Measurements from ENCODE around the gene BCL2.

Gene BCL2

DNA sequence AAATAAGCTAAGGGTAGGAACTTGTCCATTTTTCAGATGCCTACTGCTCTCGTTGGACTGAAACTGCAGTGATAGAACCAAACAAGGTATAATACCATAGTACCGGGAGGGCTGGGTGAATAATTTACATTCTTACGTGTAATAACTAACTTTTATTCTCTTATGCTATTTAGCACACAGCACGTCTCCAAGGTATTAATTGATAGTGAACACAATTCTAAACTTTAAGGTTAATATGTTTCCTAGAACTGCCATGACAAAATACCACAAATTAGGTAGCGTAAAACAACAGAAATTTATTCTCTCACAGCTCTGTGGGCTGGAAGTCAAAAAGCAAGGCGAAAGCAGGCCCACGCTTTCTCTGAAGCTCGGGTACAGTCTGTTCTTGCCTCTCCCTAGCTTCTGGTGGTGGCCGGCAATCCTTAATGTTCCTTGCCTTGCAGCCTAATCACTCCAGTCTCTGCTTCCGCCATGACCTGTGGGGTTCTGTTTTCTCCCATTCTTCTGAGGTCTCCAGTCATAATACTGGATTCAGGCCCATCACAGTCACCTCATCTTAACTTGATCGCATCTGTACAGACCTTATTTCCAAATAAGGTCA is 5.6 kb upstream of the BCL2 start:
- no peak for DNase-seq

DNA sequence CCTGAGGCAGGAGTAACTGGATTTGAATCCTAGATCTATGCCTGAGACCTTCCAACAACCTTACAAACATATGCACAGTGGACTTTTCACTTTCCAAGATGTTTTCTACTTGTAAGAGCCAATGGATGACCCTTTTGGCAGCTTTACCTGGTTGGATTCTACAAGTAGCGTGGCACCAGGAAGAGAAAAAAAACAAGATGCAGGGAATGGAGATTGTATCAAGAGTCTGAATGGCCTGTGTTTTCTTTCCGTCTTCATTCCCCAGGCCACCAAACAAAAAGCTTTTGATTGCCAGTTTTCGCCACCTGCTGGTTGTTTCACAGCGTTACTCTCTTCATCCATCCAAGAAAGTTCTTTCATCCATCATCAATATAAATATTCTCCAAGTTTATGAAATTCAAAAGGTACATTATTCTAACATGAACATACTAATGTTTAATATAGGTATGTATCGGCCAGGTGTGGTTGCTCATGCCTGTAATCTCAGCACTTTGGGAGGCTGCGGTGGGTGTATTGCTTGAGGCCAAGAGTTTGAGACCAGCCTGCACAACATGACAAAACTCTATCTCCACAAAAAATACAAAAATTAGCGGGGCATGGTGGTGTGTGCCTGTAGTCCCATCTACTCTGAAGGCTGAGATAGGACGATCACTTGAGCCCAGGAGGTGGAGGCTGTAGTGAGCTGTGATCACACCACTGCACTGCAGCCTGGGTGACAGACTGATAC is 3.5 kb upstream of the BCL2 start:
- DNase-seq, result peak; percentile 55

DNA sequence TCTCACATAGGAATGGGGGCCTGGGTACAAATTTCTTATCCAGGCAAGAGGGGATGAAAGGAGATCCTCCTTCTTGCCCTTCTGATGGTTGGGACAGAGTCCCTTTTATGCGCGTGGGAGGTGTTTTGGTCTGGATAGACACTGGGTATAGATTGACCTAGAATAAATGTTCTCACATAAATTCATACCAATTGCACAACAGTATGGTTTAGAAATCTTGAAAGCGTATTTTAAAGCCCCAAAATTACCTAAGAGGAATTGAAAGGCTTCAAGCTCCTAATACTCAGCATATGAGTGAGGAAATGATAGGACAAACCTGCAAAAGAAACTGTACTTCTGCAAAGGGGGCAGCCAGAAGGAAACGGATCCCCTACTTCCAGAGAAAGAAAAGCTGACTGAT is 2.6 kb upstream of the BCL2 start:
- no peak for DNase-seq

DNA sequence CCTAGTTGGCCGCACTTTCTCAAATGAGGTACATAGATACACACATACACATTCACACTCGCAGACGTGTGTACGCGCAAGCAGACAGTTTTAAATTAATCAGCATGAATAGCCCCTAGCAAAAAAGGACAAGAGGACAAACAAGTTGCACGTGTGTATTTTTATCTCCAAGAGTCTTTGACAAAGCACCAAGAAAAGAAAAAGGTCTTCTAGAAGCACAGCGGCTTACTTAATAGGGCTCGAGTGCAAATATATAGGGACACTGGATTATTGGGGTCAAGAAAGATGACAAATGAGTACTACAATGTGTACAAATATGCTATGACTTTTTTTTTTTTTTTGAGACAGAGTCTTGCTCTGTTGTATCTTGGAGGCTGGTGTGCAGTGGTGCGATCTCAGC is 1.7 kb upstream of the BCL2 start:
- no peak for DNase-seq

DNA sequence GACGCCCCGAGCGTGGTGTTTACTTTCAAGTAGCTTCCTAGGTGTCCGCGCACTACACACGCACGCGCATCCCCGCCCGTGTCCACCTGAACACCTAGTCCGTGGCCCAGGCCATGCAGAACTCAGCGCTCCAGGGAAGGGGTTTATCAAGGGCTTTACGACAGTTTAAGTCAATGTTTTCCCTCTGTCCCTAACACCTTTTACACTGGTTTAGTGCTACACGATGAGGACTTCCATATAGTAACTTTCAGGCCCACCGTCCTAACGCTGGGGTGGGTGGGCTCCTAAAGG is 1.4 kb upstream of the BCL2 start:
- DNase-seq, result no peak

DNA sequence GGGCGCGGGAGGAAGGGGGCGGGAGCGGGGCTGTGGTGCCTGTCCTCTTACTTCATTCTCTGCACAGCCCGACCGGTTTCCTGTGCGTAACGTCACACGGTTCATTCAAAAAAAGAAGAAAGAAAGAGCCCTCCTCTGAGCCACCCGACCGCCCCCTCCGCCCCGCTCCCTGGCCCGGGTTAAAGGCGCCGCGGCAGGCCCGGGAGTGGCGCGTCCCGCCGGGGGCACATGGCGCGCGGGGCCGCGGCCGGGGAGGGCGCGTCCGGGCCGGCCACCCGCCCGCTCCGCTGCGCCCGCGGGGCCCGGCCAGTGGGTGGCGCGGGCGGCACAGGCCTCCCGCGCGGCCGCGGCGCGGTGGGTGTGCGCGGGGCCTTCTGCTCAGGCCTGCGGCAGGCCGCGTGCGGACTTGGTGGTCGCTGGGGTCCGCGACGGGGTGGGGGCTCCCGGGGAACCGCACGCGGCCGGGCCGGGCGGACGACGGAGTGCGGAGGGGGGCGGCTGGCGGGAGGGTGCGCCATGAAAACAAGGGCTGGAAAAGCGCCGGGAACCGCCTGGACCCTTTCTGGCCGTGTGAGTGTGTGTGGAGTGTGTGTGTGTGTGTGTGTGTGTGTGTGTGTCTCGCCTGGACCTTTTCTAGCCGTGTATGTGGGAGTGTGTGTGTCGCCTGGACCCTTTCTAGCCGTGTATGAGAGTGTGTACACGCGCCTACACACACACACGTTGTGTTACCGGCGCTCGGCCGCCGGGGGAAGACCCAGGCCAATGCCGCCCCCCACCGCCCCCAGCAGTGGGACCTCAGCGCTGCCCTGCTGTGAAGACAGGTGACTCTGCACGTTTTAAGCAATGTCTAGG is 780 bp upstream of the BCL2 start:
- peak; percentile 83 for DNase-seq

DNA sequence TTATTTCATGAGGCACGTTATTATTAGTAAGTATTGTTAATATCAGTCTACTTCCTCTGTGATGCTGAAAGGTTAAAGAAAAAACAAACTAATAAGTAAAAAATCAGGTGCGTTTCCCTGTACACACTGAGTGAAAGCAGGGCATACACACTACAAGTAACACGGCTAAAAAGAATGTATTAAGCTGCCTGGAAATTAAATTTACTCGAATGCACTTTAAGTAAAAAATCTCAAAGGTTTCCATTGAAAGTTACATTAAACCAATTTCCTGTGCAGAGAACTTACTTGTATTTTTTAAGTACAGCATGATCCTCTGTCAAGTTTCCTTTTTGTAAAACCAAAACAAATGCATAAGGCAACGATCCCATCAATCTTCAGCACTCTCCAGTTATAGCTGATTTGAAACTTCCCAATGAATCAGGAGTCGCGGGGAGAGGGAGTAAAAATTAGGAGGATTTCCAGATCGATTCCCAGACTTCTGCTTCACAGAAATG is 633 bp downstream of the BCL2 start:
- DNase-seq, result no peak

DNA sequence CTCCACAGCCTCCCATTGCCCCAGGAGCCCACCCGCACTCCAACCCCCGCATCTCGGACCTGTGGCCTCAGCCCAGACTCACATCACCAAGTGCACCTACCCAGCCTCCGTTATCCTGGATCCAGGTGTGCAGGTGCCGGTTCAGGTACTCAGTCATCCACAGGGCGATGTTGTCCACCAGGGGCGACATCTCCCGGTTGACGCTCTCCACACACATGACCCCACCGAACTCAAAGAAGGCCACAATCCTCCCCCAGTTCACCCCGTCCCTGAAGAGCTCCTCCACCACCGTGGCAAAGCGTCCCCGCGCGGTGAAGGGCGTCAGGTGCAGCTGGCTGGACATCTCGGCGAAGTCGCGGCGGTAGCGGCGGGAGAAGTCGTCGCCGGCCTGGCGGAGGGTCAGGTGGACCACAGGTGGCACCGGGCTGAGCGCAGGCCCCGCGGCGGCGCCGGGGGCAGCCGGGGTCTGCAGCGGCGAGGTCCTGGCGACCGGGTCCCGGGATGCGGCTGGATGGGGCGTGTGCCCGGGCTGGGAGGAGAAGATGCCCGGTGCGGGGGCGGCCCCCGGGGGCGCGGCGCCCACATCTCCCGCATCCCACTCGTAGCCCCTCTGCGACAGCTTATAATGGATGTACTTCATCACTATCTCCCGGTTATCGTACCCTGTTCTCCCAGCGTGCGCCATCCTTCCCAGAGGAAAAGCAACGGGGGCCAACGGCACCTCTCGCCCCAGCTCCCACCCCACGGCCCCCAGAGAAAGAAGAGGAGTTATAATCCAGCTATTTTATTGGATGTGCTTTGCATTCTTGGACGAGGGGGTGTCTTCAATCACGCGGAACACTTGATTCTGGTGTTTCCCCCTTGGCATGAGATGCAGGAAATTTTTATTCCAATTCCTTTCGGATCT is 1.3 kb downstream of the BCL2 start:
- peak; percentile 76 for DNase-seq

DNA sequence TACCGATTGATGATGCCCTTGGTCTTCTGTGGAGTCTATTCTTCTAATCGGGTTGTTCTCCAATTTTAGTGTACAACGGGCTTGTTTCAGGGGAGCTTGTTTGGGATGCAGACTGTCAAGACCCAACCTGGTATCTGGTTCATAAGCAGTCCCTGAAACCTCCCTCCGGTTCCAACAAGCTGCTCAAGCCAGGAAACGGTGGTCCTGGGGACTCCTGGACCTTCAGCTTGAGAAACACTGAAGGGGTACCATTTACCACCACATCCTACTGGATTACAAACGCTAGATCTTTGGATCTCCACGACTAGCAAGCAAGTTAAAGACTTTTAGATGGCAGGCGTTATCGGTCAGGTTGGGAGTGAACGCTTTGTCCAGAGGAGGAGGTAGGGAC is 2.0 kb downstream of the BCL2 start:
- DNase-seq, result no peak

DNA sequence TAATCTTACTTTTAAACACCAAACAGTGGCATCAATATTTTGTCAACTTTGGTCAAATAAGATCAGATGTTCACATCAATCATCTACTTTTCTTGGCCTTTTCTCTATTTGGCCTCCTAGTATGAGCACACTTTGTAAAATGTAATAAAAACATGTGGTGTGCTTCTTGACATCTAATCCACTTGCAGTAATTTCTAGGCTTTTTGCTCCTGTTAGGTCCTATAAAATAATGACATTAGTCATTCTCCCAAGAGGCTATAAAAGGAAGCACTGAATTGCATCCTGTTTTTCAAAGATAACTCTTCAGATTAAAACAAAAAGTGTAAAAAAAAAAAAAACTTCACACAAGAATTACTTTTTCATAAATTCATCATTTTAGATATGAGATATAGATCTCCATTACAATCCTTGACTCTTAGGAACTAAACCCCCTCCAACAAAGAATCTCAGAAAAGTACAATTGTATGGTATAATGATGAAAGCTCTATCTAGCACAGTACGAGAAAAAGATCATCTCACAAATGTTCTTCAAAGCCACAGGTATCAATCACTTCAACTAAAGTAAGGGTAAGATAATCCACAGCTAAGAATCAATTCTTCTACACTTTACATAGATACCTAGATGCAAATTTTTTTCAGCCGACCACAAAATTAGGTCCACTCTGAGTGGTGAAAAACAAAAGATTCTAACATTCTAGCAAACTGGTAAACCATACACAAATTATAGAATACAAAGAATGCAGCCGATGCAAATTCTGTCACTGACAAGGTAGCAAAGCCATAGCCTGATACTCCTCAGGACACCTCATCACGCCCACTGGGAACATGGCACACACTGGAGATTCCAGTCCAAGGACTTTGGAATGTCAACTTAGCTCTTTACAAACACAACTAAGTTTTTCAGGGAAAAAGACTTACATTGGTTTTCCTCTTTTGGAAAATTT is 2.7 kb downstream of the BCL2 start:
- no peak for DNase-seq

DNA sequence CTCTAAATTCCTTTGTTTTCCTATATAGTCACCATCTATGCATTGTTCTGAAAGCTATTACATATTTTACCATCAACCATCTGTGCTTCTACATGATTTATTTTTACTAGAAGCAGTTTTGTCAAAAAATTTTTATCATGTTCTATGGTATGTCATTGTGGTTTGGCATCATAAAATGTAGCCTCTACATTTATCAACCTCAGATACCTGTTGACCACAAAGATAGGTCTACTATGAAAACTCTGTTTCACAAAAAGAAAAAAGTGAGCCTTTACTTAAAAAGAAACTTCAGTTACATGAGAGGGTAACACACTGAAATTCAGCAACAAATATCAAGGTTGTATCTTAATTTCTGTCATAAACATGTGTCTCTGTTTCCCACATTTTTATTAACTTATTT is 3.7 kb downstream of the BCL2 start:
- no peak for DNase-seq

DNA sequence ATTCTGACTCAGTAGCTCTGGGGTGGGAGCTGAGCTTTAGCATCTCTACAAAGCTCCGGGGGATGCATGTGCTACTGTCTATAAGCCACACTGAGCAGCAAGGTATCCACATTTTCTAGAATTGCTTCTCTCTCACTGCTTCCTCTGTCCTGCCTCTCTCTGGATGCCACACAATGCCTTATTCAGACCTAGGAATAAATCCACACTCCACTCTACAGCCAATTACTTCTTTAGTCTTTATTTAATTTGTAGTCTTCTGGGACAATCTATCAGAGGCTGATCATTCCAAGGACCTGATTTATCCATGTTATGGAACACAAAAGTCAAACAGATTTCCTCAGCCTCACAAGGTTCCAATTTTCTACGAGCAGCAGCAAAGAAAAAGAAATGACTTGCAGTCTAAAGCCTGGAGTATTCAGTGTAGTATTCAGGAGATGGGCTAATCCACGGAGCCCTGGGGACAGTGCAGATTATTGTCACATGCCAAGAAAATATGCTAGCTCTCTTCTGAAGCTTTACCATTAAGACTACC is 4.4 kb downstream of the BCL2 start:
- DNase-seq, result no peak

DNA sequence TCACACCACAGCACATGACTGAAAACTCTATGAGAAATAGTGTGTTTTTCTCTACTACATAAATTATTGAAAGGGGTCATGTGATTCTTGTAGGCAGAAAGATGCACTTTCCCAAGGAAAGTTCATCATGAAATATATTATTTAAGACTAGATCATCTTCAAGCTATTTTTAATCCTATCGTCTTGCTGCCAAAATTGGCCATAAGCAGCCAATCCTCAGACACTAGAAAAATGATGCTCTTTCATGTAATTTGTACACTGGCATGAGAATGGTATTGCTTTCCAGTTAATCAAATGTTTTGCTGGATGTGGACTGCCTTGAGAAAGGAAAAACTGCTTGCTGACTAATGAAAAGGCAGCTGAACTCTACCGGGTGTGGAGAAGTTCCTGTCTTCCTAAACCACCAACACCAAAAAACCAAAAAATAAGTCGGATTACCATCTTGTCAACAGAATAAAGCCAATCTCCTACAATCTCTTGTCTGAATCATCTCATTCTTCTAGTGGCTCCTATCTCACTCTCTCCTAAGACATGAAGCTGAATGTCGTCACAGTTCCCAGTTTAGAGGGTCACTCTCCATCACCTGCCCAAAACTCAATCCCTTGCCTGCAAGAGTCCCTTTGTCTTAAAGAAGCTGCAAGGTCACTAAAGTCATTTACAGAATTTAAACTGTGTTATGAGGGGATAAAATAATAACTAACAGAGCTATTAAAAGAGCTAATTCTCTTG is 5.3 kb downstream of the BCL2 start:
- no peak for DNase-seq

DNA sequence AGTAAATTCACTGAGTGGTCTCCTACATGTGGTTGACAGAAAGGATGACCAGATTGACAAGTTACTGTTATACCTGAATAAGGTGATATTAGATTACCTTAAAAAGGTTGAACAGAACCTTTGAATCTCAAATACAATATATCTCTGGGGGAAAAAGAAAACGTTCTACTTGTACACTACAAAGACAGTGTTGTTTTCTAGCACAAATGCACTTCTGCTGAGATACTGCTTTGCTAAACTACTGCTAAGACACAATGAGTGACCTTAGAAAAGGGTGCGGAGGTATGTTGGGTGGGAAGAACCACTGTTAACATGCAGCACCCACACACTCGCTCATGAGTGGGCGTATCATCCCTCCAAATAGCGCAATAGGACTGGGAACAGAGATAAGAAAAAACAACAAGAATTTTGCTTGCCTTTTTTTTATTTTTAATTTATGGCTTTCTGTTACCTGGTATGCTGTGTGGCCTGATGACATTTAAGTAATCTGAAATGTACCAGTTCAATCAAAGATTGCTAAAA is 6.1 kb downstream of the BCL2 start:
- no peak for DNase-seq

DNA sequence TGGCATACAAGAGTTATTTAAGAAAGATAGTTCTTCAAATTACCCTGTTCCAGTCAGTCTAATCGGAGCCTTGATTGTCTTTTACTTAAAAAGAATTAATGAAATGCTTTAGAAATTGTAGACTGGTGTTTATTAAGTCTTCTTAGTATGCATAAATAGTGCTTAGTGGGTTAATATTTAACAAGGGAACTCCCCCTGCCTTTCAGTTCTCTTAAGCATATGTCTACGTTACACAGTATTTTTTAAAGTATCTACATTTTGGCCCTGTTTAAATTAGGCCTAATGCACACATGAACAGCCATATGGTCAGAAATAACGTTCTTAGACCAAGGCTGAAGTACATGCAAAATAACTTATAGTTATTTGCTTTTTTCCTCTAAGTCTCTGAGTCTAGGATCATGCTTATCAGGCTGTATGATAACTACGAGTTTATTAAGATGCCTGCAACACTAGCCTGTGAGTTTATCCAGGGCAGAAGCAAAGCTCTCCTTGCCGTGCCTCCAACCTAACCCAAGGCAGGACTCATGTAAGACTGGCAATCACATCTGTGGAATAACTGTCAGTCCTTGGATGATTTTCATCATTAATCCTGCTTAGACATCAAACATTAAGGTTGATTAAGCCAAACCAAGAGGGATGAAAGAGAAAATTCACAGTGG is 6.7 kb downstream of the BCL2 start:
- no peak for DNase-seq

DNA sequence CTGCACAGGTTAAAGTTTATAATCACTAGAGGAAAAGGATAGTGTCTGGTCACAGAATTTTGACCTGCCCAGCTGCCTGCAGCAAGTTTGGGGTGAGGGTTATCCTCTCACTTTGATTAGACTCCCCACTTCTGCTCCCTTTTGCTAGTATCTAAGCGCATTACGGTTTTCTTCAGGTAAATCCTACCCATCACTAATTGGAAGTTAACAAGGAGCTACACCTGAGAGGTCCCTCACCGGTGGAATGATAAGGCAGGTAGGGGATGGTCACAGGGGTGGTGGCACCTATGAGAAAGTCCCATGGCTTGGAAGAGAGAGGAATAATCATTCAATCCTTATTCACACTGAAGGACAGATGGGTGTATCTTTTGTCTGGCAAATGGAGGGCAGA is 7.6 kb downstream of the BCL2 start:
- DNase-seq, result no peak

DNA sequence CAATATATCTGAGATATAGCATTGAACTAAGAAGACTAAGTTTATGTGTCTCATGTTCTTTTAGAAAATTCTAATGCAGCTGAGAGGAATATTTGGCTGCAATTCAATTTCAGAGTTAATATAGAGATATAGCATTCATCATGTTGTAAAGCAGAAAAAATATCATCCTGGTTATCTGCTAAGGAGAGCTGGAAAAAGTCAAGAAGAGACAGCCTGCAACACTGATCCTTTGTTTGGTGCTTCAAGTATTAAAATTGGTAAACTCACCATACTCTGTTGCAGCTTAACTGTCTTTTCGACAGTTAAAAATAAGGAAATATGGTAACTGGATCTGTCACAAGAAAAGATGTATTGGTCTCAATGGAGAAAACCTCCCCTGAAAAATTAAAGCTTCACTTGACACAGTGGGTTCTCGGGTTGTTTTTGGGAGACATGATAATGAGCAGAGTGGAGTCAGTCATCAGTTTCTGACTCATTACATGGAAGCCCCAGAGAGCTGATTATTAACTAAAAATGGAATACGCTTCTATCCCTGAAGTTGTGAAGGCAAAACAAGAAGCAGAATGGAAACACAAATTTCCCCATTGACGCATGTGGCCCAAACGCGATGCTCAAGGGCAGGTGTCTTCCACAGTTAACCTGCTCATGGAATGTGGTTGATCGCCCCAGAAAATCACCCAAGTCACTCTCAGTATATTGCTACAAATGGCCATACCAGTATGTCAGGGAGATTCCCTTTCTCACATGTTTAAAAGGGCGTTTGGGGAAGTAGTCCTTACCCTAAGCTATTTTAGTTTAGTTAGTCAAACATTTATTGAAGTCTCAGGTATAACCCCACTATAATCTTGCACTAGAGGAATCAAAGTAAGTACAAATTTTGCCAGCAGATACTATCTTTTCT is 8.2 kb downstream of the BCL2 start:
- no peak for DNase-seq

DNA sequence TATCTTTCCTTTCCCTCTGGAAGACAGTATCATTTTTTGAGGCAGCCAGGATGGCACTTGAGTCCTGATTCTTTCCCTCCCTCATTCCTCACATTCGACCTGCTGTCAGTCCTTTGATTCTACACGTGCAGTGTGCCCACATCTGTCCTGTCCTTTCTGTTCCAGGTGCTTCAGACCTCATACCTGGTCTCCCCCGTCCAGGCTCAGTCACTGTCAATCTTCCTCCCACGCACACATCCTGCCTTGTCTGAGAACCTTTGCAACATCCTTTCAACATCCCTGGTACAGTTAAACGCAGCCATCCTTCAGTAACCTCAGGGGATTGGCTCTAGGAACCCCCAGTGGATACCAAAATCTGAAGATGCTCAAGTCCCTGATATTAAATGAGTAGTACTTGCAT is 10.1 kb downstream of the BCL2 start:
- peak; percentile 10 for DNase-seq

Data from activated gamma-delta T cell treated with Interleukin-2 at 50 U/mL for 16 hours (primary cell).